Panc1 (cell line): Measurements from ENCODE around the gene KRT73. TPM values are rescaled to one million over a fixed set of nuclear protein-coding genes. Genes with fewer than 3 reads are reported as not detected.
"Not testable (repeated sequence)": the region's sequence is repeated elsewhere in the genome, so short reads cannot be mapped to it uniquely, and the experiment has no call there.

Experiments
- ATAC-seq: fragments of 200-7000 bp; cut with Tn5 transposase; 2 replicates; pipeline ENCODE4 v1.9.1; 2020; ENCODE audit warnings: mild to moderate bottlenecking, moderate library complexity
- BruUV-seq: library from RNA; stranded (reverse); fragments of 400-500 nt; replicated peaks from 2 replicates; lab custom pipeline; 2021; lab: Mats Ljungman, UMichigan
- CTCF ChIA-PET: fragments of 300-600 bp; sonication (Branson Sonifier 250); formaldehyde crosslinking; loops from one replicate; lab custom pipeline; 2022; ENCODE audit warnings: antibody characterized with exemption; lab: Charles Lee
- POLR2A ChIA-PET: fragments of 300-600 bp; sonication (Branson Sonifier 250); formaldehyde crosslinking; loops from one replicate; lab custom pipeline; 2022; ENCODE audit warnings: antibody characterized with exemption; lab: Charles Lee
- DNase-seq: peaks from one replicate; pipeline ENCODE4 v3.0.0-alpha.2; 2010; ENCODE audit warnings: low read depth, low spot score
- H3K27ac ChIP-seq: 2 replicates; pipeline ENCODE4 v1.5.1; 2011; ENCODE audit warnings: mild to moderate bottlenecking, low read length, inconsistent platforms
- H3K27me3 ChIP-seq: fragments of 200-500 bp; sonication (Bioruptor generic); 2 replicates; pipeline ENCODE4 v1.6.0; 2014; ENCODE audit warnings: low read length, inconsistent platforms; ENCODE audit not compliant: control insufficient read depth, insufficient read depth
- H3K36me3 ChIP-seq: fragments of 200-500 bp; sonication (Bioruptor generic); 2 replicates; pipeline ENCODE4 v1.5.1; 2014; ENCODE audit warnings: inconsistent platforms, mild to moderate bottlenecking, low read length, moderate library complexity; ENCODE audit not compliant: control insufficient read depth, insufficient read depth
- H3K4me1 ChIP-seq: 2 replicates; pipeline ENCODE4 v1.5.1; 2011; ENCODE audit warnings: inconsistent platforms, mild to moderate bottlenecking, low read length, moderate library complexity; ENCODE audit not compliant: control insufficient read depth, insufficient read depth
- H3K4me3 ChIP-seq, 2 experiments: 2 replicates each; pipeline ENCODE4 v1.5.1; 2011 to 2012; ENCODE audit warnings: low read depth in 2 of 2, low read length in 2 of 2, mild to moderate bottlenecking in 2 of 2, inconsistent platforms in 1 of 2, moderate library complexity in 1 of 2
- H3K9me3 ChIP-seq: fragments of 200-500 bp; sonication (Bioruptor generic); 2 replicates; pipeline ENCODE4 v1.5.1; 2014; ENCODE audit warnings: low read depth, mild to moderate bottlenecking, inconsistent platforms, low read length, moderate library complexity; ENCODE audit not compliant: control insufficient read depth, insufficient read depth
- POLR2AphosphoS5 ChIP-seq: IDR thresholded peaks from 2 replicates; pipeline ENCODE4 v1.6.1; 2012; ENCODE audit warnings: mild to moderate bottlenecking, low read depth, low read length, moderate library complexity
- REST ChIP-seq, 2 experiments: IDR thresholded peaks; 2 replicates each; pipeline ENCODE4 v1.6.1; 2011 to 2012; ENCODE audit warnings: low read depth in 2 of 2, control low read depth in 1 of 2, low read length in 1 of 2, mild to moderate bottlenecking in 1 of 2, moderate library complexity in 1 of 2; ENCODE audit not compliant: insufficient read depth in 1 of 2
- SIN3A ChIP-seq: IDR thresholded peaks from 2 replicates; pipeline ENCODE4 v1.6.1; 2012; ENCODE audit warnings: low read depth, mild to moderate bottlenecking, low read length, moderate library complexity, borderline replicate concordance; ENCODE audit not compliant: insufficient read depth
- TCF7L2 ChIP-seq: IDR thresholded peaks from 2 replicates; pipeline ENCODE4 v1.6.1; 2011; ENCODE audit warnings: mild to moderate bottlenecking, low read depth, low read length, inconsistent platforms
- in situ Hi-C: cut with HindIII; loops from 2 replicates; pipeline ENCODE4 v1.10.0; 2016; ENCODE audit warnings: low sequenced_read_pairs, low pct_unique_long_range_greater_than_20kb
- intact Hi-C: fragments of 100-400 bp; cut with micrococcal nuclease; formaldehyde crosslinking; loops from one replicate; pipeline ENCODE4 v1.10.0; 2022; ENCODE audit not compliant: unreplicated experiment
- total RNA-seq: library from RNA; stranded (reverse); gene quantifications from one replicate; pipeline ENCODE4 v1.2.1, GENCODE V29; 2021; ENCODE audit not compliant: unreplicated experiment
- TF ChIP-seq, protein P1 (sequence below): fragments of 450-650 bp; IDR thresholded peaks from 2 replicates; pipeline ENCODE4 v1.5.1; 2017; ENCODE audit warnings: mild to moderate bottlenecking

KRT73 gene
- total RNA-seq, 1 experiment from 2014 or later: not detected

- no TSS peak for BruUV-seq
- Histone ChIP-seq H3K4me1 (no peaks in the 10 kb centered on the region), H3K27ac (no peak overlapping the region), H3K4me3 (no peak overlapping the region), H3K27me3 (peaks cover 18% of the 10 kb centered on the region), H3K9me3 (no peaks in the 10 kb centered on the region), H3K36me3 (no peaks in the 10 kb centered on the region)
- POLR2A ChIA-PET: no interaction called here
- TF ChIP-seq TCF7L2 (no peak), POLR2AphosphoS5 (no peak), SIN3A (no peak), REST (IDR thresholded peaks at IDR 0.05; ENCODE audit: insufficient read depth in 1 of 2, low read depth in 2 of 2, low read length in 1 of 2) (no peak)
- TF ChIP-seq, protein P1, sequence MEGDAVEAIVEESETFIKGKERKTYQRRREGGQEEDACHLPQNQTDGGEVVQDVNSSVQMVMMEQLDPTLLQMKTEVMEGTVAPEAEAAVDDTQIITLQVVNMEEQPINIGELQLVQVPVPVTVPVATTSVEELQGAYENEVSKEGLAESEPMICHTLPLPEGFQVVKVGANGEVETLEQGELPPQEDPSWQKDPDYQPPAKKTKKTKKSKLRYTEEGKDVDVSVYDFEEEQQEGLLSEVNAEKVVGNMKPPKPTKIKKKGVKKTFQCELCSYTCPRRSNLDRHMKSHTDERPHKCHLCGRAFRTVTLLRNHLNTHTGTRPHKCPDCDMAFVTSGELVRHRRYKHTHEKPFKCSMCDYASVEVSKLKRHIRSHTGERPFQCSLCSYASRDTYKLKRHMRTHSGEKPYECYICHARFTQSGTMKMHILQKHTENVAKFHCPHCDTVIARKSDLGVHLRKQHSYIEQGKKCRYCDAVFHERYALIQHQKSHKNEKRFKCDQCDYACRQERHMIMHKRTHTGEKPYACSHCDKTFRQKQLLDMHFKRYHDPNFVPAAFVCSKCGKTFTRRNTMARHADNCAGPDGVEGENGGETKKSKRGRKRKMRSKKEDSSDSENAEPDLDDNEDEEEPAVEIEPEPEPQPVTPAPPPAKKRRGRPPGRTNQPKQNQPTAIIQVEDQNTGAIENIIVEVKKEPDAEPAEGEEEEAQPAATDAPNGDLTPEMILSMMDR: no peak
- ATAC-seq: no peak
- in situ Hi-C loops (no loop called here), intact Hi-C loops (no loop called here)
- no peak for DNase-seq
- CTCF ChIA-PET: no interaction called here
These were observed 18.3 kb downstream of the KRT73 start for GRCh38 chr12:52600071-52600470.

DNA sequence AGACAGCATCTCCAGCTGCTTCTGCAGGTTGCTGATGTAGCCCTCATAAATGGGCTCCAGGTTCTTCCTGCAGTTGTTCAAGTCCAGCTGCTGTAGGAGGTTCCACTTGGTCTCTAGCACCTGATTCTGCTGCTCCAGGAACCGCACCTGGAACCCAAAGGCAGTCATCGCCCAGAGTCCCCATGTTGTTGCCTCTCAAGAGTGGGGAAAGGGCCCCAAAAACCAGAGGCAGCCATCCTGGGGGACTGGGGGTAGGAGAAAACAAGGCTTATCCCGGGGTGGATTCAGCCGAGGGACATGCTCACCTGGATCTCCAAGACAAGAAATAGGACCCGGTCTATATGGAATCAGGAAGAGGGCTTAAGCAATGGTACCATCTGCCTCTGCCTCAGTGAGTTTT, 19.4 kb downstream of the KRT73 start:
- DNase-seq (no peak), ATAC-seq (no peak)
- Histone ChIP-seq H3K27ac (no peak overlapping the region), H3K27me3 (peaks cover 18% of the 10 kb centered on the region), H3K4me1 (no peaks in the 10 kb centered on the region), H3K9me3 (no peaks in the 10 kb centered on the region), H3K36me3 (no peaks in the 10 kb centered on the region), H3K4me3 (no peak overlapping the region)
- BruUV-seq: no TSS peak
- intact Hi-C loops: no loop called here
- TF ChIP-seq TCF7L2: no peak
- TF ChIP-seq, protein P1: no peak
- no peak for TF ChIP-seq POLR2AphosphoS5
- CTCF ChIA-PET: no interaction called here
- in situ Hi-C loops: no loop called here
- POLR2A ChIA-PET: no interaction called here

DNA sequence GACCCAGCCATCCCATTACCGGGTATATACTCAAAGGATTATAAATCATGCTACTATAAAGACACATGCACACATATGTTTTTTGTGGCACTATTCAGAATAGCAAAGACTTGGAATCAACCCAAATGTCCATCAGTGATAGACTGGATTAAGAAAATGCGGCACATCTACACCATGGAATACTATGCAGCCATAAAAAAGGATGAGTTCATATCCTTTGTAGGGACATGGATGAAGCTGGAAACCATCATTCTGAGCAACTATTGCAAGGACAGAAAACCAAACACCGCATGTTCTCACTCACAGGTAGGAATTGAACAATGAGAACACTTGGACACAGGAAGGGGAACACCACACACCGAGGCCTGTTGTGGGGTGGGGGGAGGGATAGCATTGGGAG, 24.1 kb downstream of the KRT73 start:
- BruUV-seq, H3K27ac ChIP-seq, DNase-seq, H3K4me3 ChIP-seq, ATAC-seq, H3K4me1 ChIP-seq, H3K36me3 ChIP-seq, POLR2A ChIA-PET, CTCF ChIA-PET, in situ Hi-C loops, intact Hi-C loops, H3K9me3 ChIP-seq: not testable (repeated sequence)
- H3K27me3 ChIP-seq: peaks cover 13% of the 10 kb centered on the region
